HCT116 (cell line): ENCODE results near the gene PHKB.

ENCODE experiments used
- CTCF ChIP-seq, 3 experiments: fragments of 200-600 bp in 1 of 3; sonication (generic) in 1 of 3; IDR thresholded peaks in 2 of 3; conservative IDR thresholded peaks in 1 of 3; 2 replicates each; pipeline ENCODE4 v1.5.1; 2012 to 2017; ENCODE audit warnings: low read depth in 2 of 3, low read length in 2 of 3, antibody characterized with exemption in 1 of 3, borderline replicate concordance in 1 of 3, control low read depth in 1 of 3, mild to moderate bottlenecking in 1 of 3, mixed read lengths in 1 of 3, mixed run types in 1 of 3, moderate library complexity in 1 of 3; ENCODE audit not compliant: insufficient read depth in 1 of 3
- EGR1 ChIP-seq: IDR thresholded peaks from 2 replicates; pipeline ENCODE4 v1.6.1; 2012; ENCODE audit warnings: low read depth
- YY1 ChIP-seq: IDR thresholded peaks from 2 replicates; pipeline ENCODE4 v1.6.1; 2011; ENCODE audit warnings: low read length, low read depth, moderate library complexity, mild to moderate bottlenecking; ENCODE audit not compliant: insufficient replicate concordance; ENCODE audit errors: extremely low read depth
- TF ChIP-seq, protein P1 (sequence below): IDR thresholded peaks from 2 replicates; pipeline ENCODE4 v1.6.1; 2012

- TF ChIP-seq, protein P1, sequence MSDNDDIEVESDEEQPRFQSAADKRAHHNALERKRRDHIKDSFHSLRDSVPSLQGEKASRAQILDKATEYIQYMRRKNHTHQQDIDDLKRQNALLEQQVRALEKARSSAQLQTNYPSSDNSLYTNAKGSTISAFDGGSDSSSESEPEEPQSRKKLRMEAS, result no peak
- no peak for TF ChIP-seq EGR1
- no peak for TF ChIP-seq CTCF (IDR thresholded peaks at IDR 0.05 in 2 of 3, conservative IDR thresholded peaks at IDR 0.05 in 1 of 3; ENCODE audit: borderline replicate concordance in 1 of 3, insufficient read depth in 1 of 3, low read depth in 2 of 3, low read length in 2 of 3)
- no peak for TF ChIP-seq YY1
Measured at GRCh38 chr16:47731252-47731651, 270.1 kb downstream of the PHKB start.
